ENCODE measurements around the gene SERPINB3.

The SERPINB3 gene

DNA sequence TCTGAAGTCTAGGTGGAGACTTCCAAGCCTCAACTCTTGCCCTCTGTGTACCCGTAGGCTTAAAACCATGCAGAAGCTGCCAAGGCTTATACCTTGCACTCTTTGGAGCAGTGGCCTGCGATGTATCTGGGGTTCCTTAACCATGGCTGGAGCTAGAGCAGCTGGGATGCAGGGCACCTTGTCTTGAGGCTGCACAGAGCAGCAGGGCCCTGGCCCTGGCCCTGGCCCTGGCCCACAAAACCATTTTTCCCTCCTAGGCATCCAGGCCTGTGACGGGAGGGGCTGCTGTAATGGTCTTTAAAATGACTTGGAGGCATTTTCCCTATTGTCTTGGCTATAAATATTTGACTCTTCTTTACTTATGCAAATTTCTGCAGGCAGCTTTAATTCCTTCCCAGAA lies 36.8 kb downstream of the SERPINB3 start:
- TF ChIP-seq SPI1 (IDR thresholded peaks at IDR 0.05; ENCODE audit: borderline replicate concordance, low read depth): no peak
- TF ChIP-seq POLR2AphosphoS5 (IDR thresholded peaks at IDR 0.05; ENCODE audit: low read depth): no peak
- TF ChIP-seq, protein P1, sequence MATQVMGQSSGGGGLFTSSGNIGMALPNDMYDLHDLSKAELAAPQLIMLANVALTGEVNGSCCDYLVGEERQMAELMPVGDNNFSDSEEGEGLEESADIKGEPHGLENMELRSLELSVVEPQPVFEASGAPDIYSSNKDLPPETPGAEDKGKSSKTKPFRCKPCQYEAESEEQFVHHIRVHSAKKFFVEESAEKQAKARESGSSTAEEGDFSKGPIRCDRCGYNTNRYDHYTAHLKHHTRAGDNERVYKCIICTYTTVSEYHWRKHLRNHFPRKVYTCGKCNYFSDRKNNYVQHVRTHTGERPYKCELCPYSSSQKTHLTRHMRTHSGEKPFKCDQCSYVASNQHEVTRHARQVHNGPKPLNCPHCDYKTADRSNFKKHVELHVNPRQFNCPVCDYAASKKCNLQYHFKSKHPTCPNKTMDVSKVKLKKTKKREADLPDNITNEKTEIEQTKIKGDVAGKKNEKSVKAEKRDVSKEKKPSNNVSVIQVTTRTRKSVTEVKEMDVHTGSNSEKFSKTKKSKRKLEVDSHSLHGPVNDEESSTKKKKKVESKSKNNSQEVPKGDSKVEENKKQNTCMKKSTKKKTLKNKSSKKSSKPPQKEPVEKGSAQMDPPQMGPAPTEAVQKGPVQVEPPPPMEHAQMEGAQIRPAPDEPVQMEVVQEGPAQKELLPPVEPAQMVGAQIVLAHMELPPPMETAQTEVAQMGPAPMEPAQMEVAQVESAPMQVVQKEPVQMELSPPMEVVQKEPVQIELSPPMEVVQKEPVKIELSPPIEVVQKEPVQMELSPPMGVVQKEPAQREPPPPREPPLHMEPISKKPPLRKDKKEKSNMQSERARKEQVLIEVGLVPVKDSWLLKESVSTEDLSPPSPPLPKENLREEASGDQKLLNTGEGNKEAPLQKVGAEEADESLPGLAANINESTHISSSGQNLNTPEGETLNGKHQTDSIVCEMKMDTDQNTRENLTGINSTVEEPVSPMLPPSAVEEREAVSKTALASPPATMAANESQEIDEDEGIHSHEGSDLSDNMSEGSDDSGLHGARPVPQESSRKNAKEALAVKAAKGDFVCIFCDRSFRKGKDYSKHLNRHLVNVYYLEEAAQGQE (IDR thresholded peaks at IDR 0.05; ENCODE audit: insufficient replicate concordance, low read depth): no peak
- no peak for TF ChIP-seq GABPA (IDR thresholded peaks at IDR 0.05; ENCODE audit: low read depth)
- TF ChIP-seq, protein P2, sequence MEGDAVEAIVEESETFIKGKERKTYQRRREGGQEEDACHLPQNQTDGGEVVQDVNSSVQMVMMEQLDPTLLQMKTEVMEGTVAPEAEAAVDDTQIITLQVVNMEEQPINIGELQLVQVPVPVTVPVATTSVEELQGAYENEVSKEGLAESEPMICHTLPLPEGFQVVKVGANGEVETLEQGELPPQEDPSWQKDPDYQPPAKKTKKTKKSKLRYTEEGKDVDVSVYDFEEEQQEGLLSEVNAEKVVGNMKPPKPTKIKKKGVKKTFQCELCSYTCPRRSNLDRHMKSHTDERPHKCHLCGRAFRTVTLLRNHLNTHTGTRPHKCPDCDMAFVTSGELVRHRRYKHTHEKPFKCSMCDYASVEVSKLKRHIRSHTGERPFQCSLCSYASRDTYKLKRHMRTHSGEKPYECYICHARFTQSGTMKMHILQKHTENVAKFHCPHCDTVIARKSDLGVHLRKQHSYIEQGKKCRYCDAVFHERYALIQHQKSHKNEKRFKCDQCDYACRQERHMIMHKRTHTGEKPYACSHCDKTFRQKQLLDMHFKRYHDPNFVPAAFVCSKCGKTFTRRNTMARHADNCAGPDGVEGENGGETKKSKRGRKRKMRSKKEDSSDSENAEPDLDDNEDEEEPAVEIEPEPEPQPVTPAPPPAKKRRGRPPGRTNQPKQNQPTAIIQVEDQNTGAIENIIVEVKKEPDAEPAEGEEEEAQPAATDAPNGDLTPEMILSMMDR (IDR thresholded peaks at IDR 0.05; ENCODE audit: insufficient read depth, low read length): no peak
- H3K27ac ChIP-seq (replicated peaks): no peak overlapping the region
- DNase-seq (ENCODE audit: low read depth in 1 of 2, low spot score in 1 of 2): no peak
- no peak overlapping the region for H3K4me3 ChIP-seq (replicated peaks; ENCODE audit: insufficient read depth, low read length)
- H3K27me3 ChIP-seq (ENCODE audit: insufficient read depth, poor library complexity, severe bottlenecking): no peaks in the 10 kb centered on the region

DNA sequence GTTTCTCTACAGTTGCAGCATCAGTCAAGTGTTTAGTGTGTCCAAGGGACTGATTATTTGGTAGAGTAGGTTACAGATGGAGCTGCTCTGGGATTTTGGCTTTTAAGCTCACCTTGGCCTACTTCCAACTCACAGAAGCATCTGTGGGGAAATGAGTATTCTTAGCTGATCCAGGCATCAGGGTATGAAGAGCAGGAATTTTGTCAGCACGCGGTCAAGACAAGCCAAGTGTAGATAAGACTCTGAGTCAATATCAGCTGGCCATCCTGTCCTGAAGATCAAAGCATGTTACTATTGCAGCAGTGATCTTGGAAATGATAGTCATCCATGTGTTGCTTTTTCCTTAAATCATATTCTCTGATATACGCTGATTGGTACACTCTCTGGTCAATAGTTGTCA lies 42.0 kb downstream of the SERPINB3 start:
- H3K27me3 ChIP-seq (ENCODE audit: insufficient read depth, poor library complexity, severe bottlenecking): no peaks in the 10 kb centered on the region
- H3K27ac ChIP-seq (replicated peaks): no peak overlapping the region
- no peak for DNase-seq (ENCODE audit: low read depth in 1 of 2, low spot score in 1 of 2)
- TF ChIP-seq POLR2AphosphoS5 (IDR thresholded peaks at IDR 0.05; ENCODE audit: low read depth) (no peak), GABPA (IDR thresholded peaks at IDR 0.05; ENCODE audit: low read depth) (no peak)
- H3K4me3 ChIP-seq (replicated peaks; ENCODE audit: insufficient read depth, low read length): no peak overlapping the region

DNA sequence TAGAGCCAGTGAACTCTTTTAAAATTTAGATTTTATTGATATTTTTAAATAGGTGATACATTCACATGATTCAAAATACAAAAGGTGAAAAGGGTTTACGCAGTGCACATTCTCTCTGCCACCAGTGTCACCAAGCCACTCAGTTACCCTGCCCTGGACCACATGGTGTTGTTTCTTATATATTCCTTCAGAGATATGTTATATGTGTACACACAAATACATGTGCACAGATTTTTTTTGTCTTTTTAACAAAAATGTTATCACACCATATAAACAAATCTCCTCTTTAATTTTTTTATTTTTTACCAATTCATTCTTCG lies 43.8 kb downstream of the SERPINB3 start:
- DNase-seq (ENCODE audit: low read depth in 1 of 2, low spot score in 1 of 2): no peak
- TF ChIP-seq, protein P2 (IDR thresholded peaks at IDR 0.05; ENCODE audit: insufficient read depth, low read length): no peak
- TF ChIP-seq, protein P1 (IDR thresholded peaks at IDR 0.05; ENCODE audit: insufficient replicate concordance, low read depth): no peak
- no peak for TF ChIP-seq GABPA (IDR thresholded peaks at IDR 0.05; ENCODE audit: low read depth)

DNA sequence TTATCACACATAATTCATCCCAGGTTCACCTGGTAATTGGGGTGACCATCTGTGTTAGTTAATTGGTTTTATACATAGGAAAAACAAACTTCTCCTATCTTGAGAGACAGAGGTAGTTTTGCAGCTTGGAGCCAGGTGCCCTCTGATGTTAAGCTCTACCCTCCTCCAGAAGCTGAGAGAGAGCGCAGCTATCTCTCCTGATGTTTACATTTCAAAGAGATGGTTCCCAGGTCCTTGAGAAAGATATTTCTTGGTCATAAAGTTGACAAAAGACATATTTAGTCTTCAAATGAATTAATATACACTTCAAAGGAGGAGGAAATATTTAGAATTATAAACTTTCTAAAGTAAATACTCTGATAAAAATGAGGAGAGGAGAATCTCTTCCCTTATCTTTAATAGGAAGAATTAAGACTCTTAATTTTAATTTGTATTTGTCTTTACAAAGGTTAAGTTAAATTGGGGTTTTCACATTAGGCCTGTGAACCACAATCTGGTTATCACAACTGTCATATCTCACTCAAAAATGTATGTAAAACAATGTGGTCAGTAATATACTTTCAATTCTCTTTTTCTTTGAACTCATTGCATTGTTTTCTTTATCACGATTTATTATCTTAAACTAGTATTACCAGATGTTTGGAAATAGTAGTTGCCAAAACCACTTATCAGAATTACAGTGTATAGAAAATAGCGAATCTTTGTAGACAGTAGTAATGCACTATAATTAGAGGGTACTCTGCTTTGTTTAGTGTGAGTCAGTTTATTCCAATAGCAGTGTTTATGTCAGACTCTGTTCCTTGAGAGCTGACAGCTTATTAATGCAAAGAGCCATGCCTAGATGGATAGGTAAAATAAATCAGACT lies 44.4 kb downstream of the SERPINB3 start:
- Histone ChIP-seq H3K27ac (replicated peaks) (no peak overlapping the region), H3K4me3 (replicated peaks; ENCODE audit: insufficient read depth, low read length) (no peak overlapping the region), H3K27me3 (ENCODE audit: insufficient read depth, poor library complexity, severe bottlenecking) (no peaks in the 10 kb centered on the region)
- DNase-seq (ENCODE audit: low read depth in 1 of 2, low spot score in 1 of 2): no peak
- TF ChIP-seq, protein P1 (IDR thresholded peaks at IDR 0.05; ENCODE audit: insufficient replicate concordance, low read depth): no peak
- TF ChIP-seq GABPA (IDR thresholded peaks at IDR 0.05; ENCODE audit: low read depth) (no peak), POLR2AphosphoS5 (IDR thresholded peaks at IDR 0.05; ENCODE audit: low read depth) (no peak), SPI1 (IDR thresholded peaks at IDR 0.05; ENCODE audit: borderline replicate concordance, low read depth) (no peak)
- TF ChIP-seq, protein P2 (IDR thresholded peaks at IDR 0.05; ENCODE audit: insufficient read depth, low read length): no peak

More for the DNA sequence above, 43.8 kb downstream of the SERPINB3 start:
- Histone ChIP-seq H3K4me3 (replicated peaks; ENCODE audit: insufficient read depth, low read length) (no peak overlapping the region), H3K27me3 (ENCODE audit: insufficient read depth, poor library complexity, severe bottlenecking) (no peaks in the 10 kb centered on the region), H3K27ac (replicated peaks) (no peak overlapping the region)
